Mesendoderm (in vitro differentiated cells): ENCODE results near the gene DOCK9.

Experiments
- DNase-seq: peaks from one replicate; pipeline ENCODE4 v3.0.0; 2013
- H2AK5ac ChIP-seq: 2 replicates; pipeline ENCODE4 v1.6.1; 2013; ENCODE audit warnings: low read length, inconsistent platforms
- H2BK120ac ChIP-seq: 2 replicates; pipeline ENCODE4 v1.6.1; 2013; ENCODE audit warnings: low read depth, mild to moderate bottlenecking, low read length, moderate library complexity, mixed read lengths
- H2BK15ac ChIP-seq: replicated peaks from 2 replicates; pipeline ENCODE4 v1.6.1; 2013; ENCODE audit warnings: low read depth, mild to moderate bottlenecking, moderate library complexity
- H2BK5ac ChIP-seq: 2 replicates; pipeline ENCODE4 v1.6.1; 2013; ENCODE audit warnings: low read length, inconsistent platforms
- H3K18ac ChIP-seq: 2 replicates; pipeline ENCODE4 v1.6.1; 2013; ENCODE audit warnings: mild to moderate bottlenecking, low read length, mixed read lengths
- H3K23ac ChIP-seq: one replicate; pipeline ENCODE4 v1.6.1; 2013; ENCODE audit warnings: low read length
- H3K27ac ChIP-seq: 2 replicates; pipeline ENCODE4 v1.5.1; 2013; ENCODE audit warnings: low read depth, mild to moderate bottlenecking, inconsistent platforms, low read length, moderate library complexity
- H3K27me3 ChIP-seq: 2 replicates; pipeline ENCODE4 v1.6.1; 2013; ENCODE audit warnings: low read length, control low read depth, mild to moderate bottlenecking, inconsistent platforms; ENCODE audit not compliant: insufficient read depth, poor library complexity
- H3K36me3 ChIP-seq: 2 replicates; pipeline ENCODE4 v1.6.1; 2013; ENCODE audit warnings: low read length, inconsistent platforms; ENCODE audit not compliant: control insufficient read depth, insufficient read depth
- H3K4ac ChIP-seq: one replicate; pipeline ENCODE4 v1.6.1; 2013; ENCODE audit warnings: low read depth, mild to moderate bottlenecking, low read length, moderate library complexity
- H3K4me1 ChIP-seq: 2 replicates; pipeline ENCODE4 v1.6.1; 2013; ENCODE audit warnings: low read depth, low read length, inconsistent platforms; ENCODE audit not compliant: control insufficient read depth
- H3K4me2 ChIP-seq: 2 replicates; pipeline ENCODE4 v1.6.1; 2013; ENCODE audit warnings: low read length
- H3K4me3 ChIP-seq: 2 replicates; pipeline ENCODE4 v1.5.1; 2013; ENCODE audit warnings: mild to moderate bottlenecking, low read length
- H3K56ac ChIP-seq: one replicate; pipeline ENCODE4 v1.6.1; 2013; ENCODE audit warnings: low read length
- H3K79me1 ChIP-seq: 2 replicates; pipeline ENCODE4 v1.6.1; 2013; ENCODE audit warnings: low read length, inconsistent platforms
- H3K79me2 ChIP-seq: 2 replicates; pipeline ENCODE4 v1.6.1; 2013; ENCODE audit warnings: mild to moderate bottlenecking, low read length; ENCODE audit not compliant: control insufficient read depth, insufficient read depth
- H3K9ac ChIP-seq: 2 replicates; pipeline ENCODE4 v1.6.1; 2013; ENCODE audit warnings: low read length, inconsistent platforms
- H4K5ac ChIP-seq: one replicate; pipeline ENCODE4 v1.6.1; 2013; ENCODE audit warnings: low read length
- H4K8ac ChIP-seq: one replicate; pipeline ENCODE4 v1.6.1; 2013; ENCODE audit warnings: low read depth, mild to moderate bottlenecking, control low read depth, low read length, moderate library complexity
- WGBS: extraction: QIAGEN DNeasy Blood & Tissue Kit; methylation state at CpG from one replicate; pipeline ENCODE4 v1.1.7; 2013; ENCODE audit warnings: low lambda C conversion rate, missing lambda C conversion rate; ENCODE audit not compliant: insufficient coverage; ENCODE audit errors: extremely low coverage; 5-methylcytosine and 5-hydroxymethylcytosine counted together

DOCK9 gene

GRCh38 chr13:98888890-98889279 lies 89.0 kb downstream of the DOCK9 start:
- Histone ChIP-seq H3K4me1 (peaks cover 3% of the 10 kb centered on the region), H3K36me3 (no peaks in the 10 kb centered on the region), H2BK5ac (no peak overlapping the region), H4K5ac (no peak overlapping the region), H4K8ac (no peak overlapping the region), H3K9ac (no peak overlapping the region), H3K56ac (no peak overlapping the region), H3K18ac (peak overlapping the region; percentile 34), H2AK5ac (no peak overlapping the region), H3K79me2 (no peaks in the 10 kb centered on the region), H2BK15ac (no peak overlapping the region), H3K27ac (no peak overlapping the region), H3K23ac (peak overlapping the region; percentile 37), H2BK120ac (no peak overlapping the region), H3K4me3 (no peak overlapping the region), H3K4ac (no peak overlapping the region), H3K79me1 (no peaks in the 10 kb centered on the region), H3K27me3 (no peaks in the 10 kb centered on the region), H3K4me2 (no peak overlapping the region)
- WGBS: no CpG with 5 or more reads among the region's 3 CpGs
- DNase-seq: no peak

- Histone ChIP-seq H3K56ac (no peak overlapping the region), H3K4me1 (peaks cover 3% of the 10 kb centered on the region), H4K5ac (no peak overlapping the region), H2BK15ac (no peak overlapping the region), H2BK5ac (no peak overlapping the region), H3K79me1 (no peaks in the 10 kb centered on the region), H3K18ac (no peak overlapping the region), H2BK120ac (no peak overlapping the region), H3K27me3 (no peaks in the 10 kb centered on the region), H4K8ac (no peak overlapping the region), H3K9ac (no peak overlapping the region), H2AK5ac (no peak overlapping the region), H3K4me3 (no peak overlapping the region), H3K36me3 (no peaks in the 10 kb centered on the region), H3K23ac (no peak overlapping the region), H3K4ac (no peak overlapping the region), H3K79me2 (no peaks in the 10 kb centered on the region), H3K4me2 (no peak overlapping the region), H3K27ac (no peak overlapping the region)
- WGBS: no CpG with 5 or more reads among the region's 6 CpGs
- DNase-seq: peak; percentile 51
Measured at GRCh38 chr13:98888222-98888889, 89.5 kb downstream of the DOCK9 start.

- Histone ChIP-seq H3K4me3 (no peak overlapping the region), H3K27me3 (no peaks in the 10 kb centered on the region), H3K9ac (no peak overlapping the region), H3K27ac (no peak overlapping the region), H3K18ac (no peak overlapping the region), H2BK15ac (no peak overlapping the region), H2BK5ac (no peak overlapping the region), H4K8ac (no peak overlapping the region), H3K23ac (no peak overlapping the region), H3K79me2 (no peaks in the 10 kb centered on the region), H4K5ac (no peak overlapping the region), H3K36me3 (no peaks in the 10 kb centered on the region), H3K56ac (no peak overlapping the region), H2AK5ac (no peak overlapping the region), H3K4me1 (peaks cover 3% of the 10 kb centered on the region), H3K4me2 (no peak overlapping the region), H3K4ac (no peak overlapping the region), H2BK120ac (no peak overlapping the region), H3K79me1 (no peaks in the 10 kb centered on the region)
- WGBS: no CpG with 5 or more reads among the region's 9 CpGs
- no peak for DNase-seq
Measured at GRCh38 chr13:98886587-98887230, 91.2 kb downstream of the DOCK9 start.

DNA sequence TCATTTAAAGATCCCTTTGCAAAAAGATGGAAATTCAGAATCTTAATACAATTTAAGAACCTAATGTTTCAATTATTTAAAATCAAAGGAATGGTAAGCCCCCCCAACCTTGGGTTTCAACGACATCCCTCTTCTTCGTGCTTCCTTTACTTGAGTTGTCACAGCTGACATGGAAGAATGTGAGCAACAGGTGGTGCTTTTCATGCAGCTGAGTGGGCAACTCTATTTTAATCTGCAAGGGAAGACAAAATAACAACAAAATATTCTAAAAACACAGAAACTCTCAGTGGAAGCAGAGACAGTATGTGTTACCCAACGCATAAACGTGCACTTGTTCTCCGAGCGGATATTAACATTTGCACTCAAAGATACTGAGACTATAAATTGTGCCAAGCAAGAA lies 92.3 kb downstream of the DOCK9 start:
- no peak overlapping the region for H3K9ac ChIP-seq
- no peaks in the 10 kb centered on the region for H3K36me3 ChIP-seq
- H3K4me2 ChIP-seq: no peak overlapping the region
- H3K27me3 ChIP-seq: no peaks in the 10 kb centered on the region
- H3K27ac ChIP-seq: no peak overlapping the region
- H3K18ac ChIP-seq: no peak overlapping the region
- no peaks in the 10 kb centered on the region for H3K79me2 ChIP-seq
- no peak overlapping the region for H2BK15ac ChIP-seq
- H4K5ac ChIP-seq: no peak overlapping the region
- WGBS: no CpG with 5 or more reads among the region's 6 CpGs
- no peak overlapping the region for H4K8ac ChIP-seq
- no peak overlapping the region for H3K4me3 ChIP-seq
- no peaks in the 10 kb centered on the region for H3K79me1 ChIP-seq
- H2BK120ac ChIP-seq: no peak overlapping the region
- H3K4ac ChIP-seq: no peak overlapping the region
- no peak overlapping the region for H2AK5ac ChIP-seq
- H2BK5ac ChIP-seq: no peak overlapping the region
- H3K4me1 ChIP-seq: no peaks in the 10 kb centered on the region
- H3K23ac ChIP-seq: no peak overlapping the region
- H3K56ac ChIP-seq: no peak overlapping the region
- no peak for DNase-seq

DNA sequence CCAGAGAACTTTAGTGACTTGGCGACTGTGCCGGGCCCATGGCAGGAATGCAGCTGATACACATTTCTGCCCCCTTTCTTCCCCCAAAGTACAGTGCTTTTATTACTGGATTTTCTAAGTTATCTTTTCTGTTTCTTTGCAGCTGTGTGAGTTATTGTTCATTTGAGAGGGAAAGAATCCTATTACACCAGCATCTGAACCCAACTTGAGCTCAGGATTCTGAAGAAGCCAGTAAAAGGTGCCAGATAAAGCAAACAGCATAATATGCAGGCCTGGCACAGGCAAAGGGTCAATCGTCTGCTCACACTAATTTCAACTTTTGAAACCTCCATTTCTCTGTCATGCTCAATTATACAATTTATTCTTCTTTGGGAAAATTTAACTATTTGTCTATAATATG lies 93.9 kb downstream of the DOCK9 start:
- Histone ChIP-seq H3K18ac (no peak overlapping the region), H3K4me3 (no peak overlapping the region), H3K23ac (no peak overlapping the region), H2BK15ac (no peak overlapping the region), H2BK120ac (no peak overlapping the region), H4K5ac (no peak overlapping the region), H3K56ac (no peak overlapping the region), H3K27me3 (no peaks in the 10 kb centered on the region), H3K4me2 (no peak overlapping the region), H3K79me1 (no peaks in the 10 kb centered on the region), H4K8ac (no peak overlapping the region), H3K4me1 (no peaks in the 10 kb centered on the region), H2AK5ac (no peak overlapping the region), H2BK5ac (no peak overlapping the region), H3K9ac (no peak overlapping the region), H3K79me2 (no peaks in the 10 kb centered on the region), H3K27ac (no peak overlapping the region), H3K4ac (no peak overlapping the region), H3K36me3 (no peaks in the 10 kb centered on the region)
- WGBS: no CpG with 5 or more reads among the region's 3 CpGs
- DNase-seq: no peak

- Histone ChIP-seq H3K56ac (no peak overlapping the region), H3K23ac (no peak overlapping the region), H2BK5ac (no peak overlapping the region), H3K4ac (no peak overlapping the region), H4K8ac (no peak overlapping the region), H2BK120ac (no peak overlapping the region), H4K5ac (no peak overlapping the region), H2AK5ac (no peak overlapping the region), H3K27ac (no peak overlapping the region), H3K27me3 (no peaks in the 10 kb centered on the region), H2BK15ac (no peak overlapping the region), H3K9ac (no peak overlapping the region), H3K79me1 (no peaks in the 10 kb centered on the region), H3K36me3 (no peaks in the 10 kb centered on the region), H3K18ac (no peak overlapping the region), H3K4me1 (no peaks in the 10 kb centered on the region), H3K4me2 (no peak overlapping the region), H3K4me3 (no peak overlapping the region), H3K79me2 (no peaks in the 10 kb centered on the region)
- WGBS: no CpG with 5 or more reads among the region's 2 CpGs
- DNase-seq: no peak
Measured at GRCh38 chr13:98881390-98881789, 96.5 kb downstream of the DOCK9 start.
